IPS-15b (cell line): ENCODE data around the gene SASH1.

Experiments
- H3K27me3 ChIP-seq: one replicate; pipeline ENCODE4 v1.6.1; 2013; ENCODE audit warnings: low read length; ENCODE audit not compliant: control insufficient read depth, insufficient read depth
- H3K36me3 ChIP-seq: one replicate; pipeline ENCODE4 v1.6.1; 2013; ENCODE audit warnings: low read length; ENCODE audit not compliant: control insufficient read depth, insufficient read depth
- H3K4me1 ChIP-seq: one replicate; pipeline ENCODE4 v1.6.1; 2013; ENCODE audit warnings: mild to moderate bottlenecking, low read length; ENCODE audit not compliant: control insufficient read depth, insufficient read depth
- H3K4me3 ChIP-seq: one replicate; pipeline ENCODE4 v1.5.1; 2013; ENCODE audit warnings: low read depth, low read length
- H3K9ac ChIP-seq: one replicate; pipeline ENCODE4 v1.6.1; 2013; ENCODE audit warnings: low read depth, mild to moderate bottlenecking, low read length
- H3K9me3 ChIP-seq: one replicate; pipeline ENCODE4 v1.6.1; 2013; ENCODE audit warnings: mild to moderate bottlenecking, low read length; ENCODE audit not compliant: control insufficient read depth, insufficient read depth

The SASH1 gene

DNA sequence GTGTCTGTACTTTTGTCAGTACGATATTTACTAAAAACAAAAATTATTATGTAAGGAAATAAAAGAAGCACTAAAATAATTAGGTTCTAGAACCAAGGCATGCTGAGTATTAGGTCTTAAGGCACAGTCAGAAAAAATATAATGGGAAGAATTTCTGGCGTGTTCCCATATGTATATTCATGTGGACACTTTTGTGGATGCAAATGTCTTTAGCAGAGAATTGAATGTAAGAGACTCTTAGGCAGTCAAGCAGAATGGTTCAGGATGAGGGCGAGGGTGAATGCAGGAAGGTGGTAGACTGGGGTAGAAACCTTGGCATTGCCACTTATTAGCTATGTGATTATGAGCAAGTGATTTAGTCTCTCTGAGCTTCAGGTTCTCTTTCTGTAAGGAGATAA, 71.5 kb downstream of the SASH1 start:
- H3K4me1 ChIP-seq: peaks cover 12% of the 10 kb centered on the region
- no peaks in the 10 kb centered on the region for H3K9me3 ChIP-seq
- H3K36me3 ChIP-seq: no peaks in the 10 kb centered on the region
- H3K9ac ChIP-seq: no peak overlapping the region
- H3K27me3 ChIP-seq: no peaks in the 10 kb centered on the region
- H3K4me3 ChIP-seq: no peak overlapping the region

DNA sequence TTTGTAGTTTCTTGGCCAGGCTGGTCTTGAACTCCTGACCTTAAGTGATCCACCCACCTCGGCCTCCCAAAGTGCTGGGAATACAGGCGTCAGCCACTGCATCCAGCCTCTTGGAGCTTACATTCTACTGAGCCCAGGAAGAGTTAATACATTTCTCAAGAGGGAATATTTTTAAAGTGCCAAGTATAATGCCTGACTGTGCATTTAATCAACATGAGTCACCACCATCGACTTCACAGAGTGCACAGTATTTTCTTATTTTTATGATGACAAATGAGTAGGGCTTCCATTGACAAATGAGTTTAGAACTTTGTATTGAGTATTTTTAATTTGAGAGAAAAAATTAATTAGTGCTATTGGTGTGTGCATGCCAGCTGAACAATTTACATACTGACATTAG, 72.2 kb downstream of the SASH1 start:
- Histone ChIP-seq H3K4me1 (peaks cover 12% of the 10 kb centered on the region), H3K9me3 (no peaks in the 10 kb centered on the region), H3K9ac (no peak overlapping the region), H3K4me3 (no peak overlapping the region), H3K27me3 (no peaks in the 10 kb centered on the region), H3K36me3 (no peaks in the 10 kb centered on the region)

DNA sequence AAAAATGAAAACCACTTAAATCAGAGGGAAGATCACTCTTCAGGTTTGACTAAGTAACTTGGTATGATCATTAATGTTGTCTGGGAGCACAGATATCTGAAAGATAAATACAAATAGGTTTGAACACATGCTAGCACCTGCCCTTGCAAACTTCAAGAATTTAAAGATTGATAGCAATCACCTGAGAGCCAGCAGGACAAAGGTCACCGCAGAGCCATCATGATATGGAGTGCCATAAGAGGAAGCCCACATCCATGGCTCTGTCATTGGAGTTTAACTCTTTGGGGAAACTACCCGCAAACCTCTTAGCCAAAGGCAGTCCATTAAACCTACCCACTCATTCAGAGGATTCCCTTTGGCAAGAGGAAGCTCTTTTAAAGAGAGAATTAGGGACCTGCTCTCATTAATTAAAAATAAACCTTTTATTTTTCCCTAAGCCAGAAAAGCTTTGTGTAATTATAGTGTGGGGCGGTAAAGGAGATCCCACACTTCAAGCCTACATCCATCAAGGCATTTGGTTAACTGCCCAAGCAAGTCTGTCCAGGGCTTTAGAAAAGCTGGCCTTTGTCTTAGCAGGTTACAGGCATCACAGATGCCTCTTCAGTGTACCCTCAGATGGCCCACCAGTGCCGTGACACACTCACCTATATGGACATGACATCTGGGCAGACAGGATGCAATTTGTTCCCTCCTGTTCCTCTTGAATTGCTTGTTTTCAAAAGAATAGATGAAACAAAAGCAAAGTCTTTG, 73.0 kb downstream of the SASH1 start:
- Histone ChIP-seq H3K4me3 (no peak overlapping the region), H3K27me3 (no peaks in the 10 kb centered on the region), H3K4me1 (peaks cover 12% of the 10 kb centered on the region), H3K36me3 (no peaks in the 10 kb centered on the region), H3K9ac (no peak overlapping the region), H3K9me3 (no peaks in the 10 kb centered on the region)

DNA sequence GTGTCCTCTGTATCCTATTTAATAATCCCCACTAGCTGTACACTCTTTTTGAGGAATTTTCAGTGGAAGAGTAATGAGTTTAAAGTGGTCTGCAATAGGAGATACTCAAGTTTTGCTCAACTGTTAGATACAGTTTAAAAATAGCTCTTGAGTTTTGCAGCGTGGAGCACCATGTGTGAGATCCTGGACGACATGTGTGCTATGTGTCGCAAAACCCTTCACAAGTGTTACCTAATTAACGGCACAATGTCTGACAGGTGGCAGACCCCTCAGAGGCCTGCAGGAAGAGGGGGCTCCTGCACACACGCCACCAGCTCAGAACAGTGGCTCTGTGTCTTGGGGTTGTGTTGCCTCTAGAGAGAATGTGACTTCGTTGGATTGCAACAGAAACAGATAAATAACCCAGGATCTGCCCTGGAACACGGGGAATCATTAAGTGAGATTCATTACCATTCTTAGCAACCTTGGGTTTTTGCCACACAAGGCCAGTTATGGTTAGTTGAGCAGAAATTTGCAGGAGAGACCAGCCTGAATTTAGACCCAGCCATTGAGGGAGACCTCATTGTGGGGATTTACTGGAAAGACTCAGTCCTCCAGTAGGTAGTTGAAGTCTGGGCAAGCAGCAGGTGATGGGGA, 73.8 kb downstream of the SASH1 start:
- Histone ChIP-seq H3K4me1 (peaks cover 12% of the 10 kb centered on the region), H3K27me3 (no peaks in the 10 kb centered on the region), H3K9me3 (no peaks in the 10 kb centered on the region), H3K9ac (no peak overlapping the region), H3K4me3 (no peak overlapping the region), H3K36me3 (no peaks in the 10 kb centered on the region)

DNA sequence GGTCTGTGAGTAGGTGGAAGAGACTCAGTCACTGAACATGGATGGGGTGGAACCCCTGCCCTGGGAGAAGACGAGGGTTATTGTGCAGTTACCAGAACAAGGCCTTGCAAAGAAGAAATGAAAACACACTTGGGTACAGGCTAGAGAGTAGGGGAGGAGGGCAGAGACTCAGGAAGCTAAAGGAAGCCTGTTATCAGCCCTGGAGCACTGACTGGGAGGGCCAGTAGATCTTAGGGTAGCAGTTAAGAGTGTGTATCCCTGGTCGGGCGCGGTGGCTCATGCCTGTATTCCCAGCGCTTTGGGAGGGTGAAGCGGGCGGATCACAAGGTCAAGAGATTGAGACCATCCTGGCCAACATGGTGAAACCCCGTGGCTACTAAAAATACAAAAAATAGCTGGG, 74.4 kb downstream of the SASH1 start:
- peaks cover 12% of the 10 kb centered on the region for H3K4me1 ChIP-seq
- no peaks in the 10 kb centered on the region for H3K27me3 ChIP-seq
- H3K36me3 ChIP-seq: no peaks in the 10 kb centered on the region
- no peaks in the 10 kb centered on the region for H3K9me3 ChIP-seq
- no peak overlapping the region for H3K4me3 ChIP-seq
- H3K9ac ChIP-seq: no peak overlapping the region

DNA sequence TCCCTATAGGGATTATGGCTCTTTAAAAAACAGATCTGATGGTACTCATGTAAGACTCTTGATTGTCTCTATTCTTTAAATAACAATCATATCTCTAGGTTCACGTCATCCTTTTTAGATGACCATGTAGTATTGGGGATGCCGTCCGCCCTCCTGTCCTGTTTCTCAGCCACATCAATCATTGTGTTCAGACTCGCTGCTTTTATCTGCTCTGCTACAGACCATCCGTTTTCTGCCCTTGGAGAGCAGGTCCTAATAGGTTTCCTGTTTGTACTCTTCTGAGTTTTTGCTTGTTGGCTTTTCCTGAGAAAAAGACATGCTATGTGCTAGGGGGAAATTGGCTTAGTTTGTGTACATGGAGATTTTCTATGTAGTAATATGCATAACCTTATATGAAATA, 76.8 kb downstream of the SASH1 start:
- no peak overlapping the region for H3K4me3 ChIP-seq
- no peaks in the 10 kb centered on the region for H3K9me3 ChIP-seq

DNA sequence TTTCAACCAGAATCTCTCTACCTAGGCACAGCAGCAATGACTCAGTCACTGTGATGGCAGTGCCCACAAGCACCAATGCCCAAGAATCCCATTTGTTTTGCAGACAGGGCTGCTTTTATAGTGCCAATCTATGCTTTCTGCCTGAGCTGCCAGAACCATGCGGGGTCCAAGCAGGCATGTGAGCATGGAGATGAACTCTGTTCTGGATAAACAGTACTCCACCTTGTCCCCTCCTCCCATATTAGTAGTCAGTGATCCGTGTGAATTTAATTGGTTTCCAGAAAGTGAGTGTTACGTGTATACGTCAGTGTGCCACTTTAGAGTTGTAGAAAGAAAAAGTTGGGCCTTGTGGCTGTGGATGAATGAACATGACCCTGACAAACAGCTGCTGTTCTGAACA, 79.4 kb downstream of the SASH1 start:
- Histone ChIP-seq H3K9ac (no peak overlapping the region), H3K27me3 (no peaks in the 10 kb centered on the region), H3K36me3 (no peaks in the 10 kb centered on the region), H3K4me1 (no peaks in the 10 kb centered on the region), H3K9me3 (no peaks in the 10 kb centered on the region), H3K4me3 (no peak overlapping the region)

More for the DNA sequence above, 76.8 kb downstream of the SASH1 start:
- Histone ChIP-seq H3K4me1 (no peaks in the 10 kb centered on the region), H3K27me3 (no peaks in the 10 kb centered on the region), H3K9ac (no peak overlapping the region), H3K36me3 (no peaks in the 10 kb centered on the region)

DNA sequence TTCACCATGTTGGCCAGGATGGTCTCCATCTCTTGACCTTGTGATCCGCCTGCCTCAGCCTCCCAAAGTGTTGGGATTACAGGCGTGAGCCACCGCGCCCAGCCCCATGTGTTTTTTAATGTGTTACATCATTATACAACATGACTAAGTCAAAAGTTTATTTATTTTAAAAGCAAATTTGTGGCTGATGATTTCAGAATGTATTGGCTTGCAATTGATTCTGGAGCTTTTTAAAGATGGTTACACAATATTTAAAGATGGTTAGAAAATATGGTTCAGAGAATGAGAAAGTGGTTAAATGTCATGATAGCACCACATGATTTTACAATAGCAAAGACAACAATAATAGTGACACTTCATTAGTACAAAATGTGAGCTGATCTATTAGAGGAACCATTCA, 80.5 kb downstream of the SASH1 start:
- no peaks in the 10 kb centered on the region for H3K36me3 ChIP-seq
- H3K4me1 ChIP-seq: no peaks in the 10 kb centered on the region
- no peaks in the 10 kb centered on the region for H3K9me3 ChIP-seq
- H3K9ac ChIP-seq: no peak overlapping the region
- no peaks in the 10 kb centered on the region for H3K27me3 ChIP-seq
- H3K4me3 ChIP-seq: no peak overlapping the region

DNA sequence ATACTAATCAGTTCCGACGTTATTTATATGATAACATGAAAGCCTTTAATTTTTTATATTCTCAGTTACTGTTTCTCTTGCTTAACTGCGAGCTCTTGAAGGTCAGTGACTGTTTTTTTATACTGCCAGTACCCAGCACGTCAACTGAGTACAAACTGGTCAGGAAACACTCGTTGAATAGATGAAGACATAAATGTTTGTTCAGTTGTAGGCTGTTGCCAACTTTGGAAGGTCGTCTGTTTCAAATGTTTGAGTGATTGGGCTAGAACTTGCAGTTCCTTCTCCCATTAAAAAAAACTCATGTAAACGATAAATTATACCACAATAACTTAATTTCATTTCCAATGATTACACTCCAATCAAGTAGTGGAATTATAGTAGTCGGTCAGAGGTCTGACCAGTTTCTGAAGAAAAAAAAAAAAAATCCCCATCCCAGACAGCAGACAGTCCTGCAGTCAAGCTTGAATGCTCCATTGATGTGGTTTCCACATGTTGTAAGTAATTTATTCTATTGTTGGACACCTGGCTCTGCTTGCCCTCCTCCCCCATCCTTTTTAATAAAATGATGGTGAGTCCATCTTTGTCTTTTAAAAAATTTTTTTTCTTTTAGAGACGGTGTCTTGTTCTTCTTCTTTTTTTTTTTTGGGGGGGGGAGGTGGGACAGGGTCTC, 81.1 kb downstream of the SASH1 start:
- H3K9ac ChIP-seq: no peak overlapping the region
- no peaks in the 10 kb centered on the region for H3K36me3 ChIP-seq
- H3K4me1 ChIP-seq: no peaks in the 10 kb centered on the region
- no peaks in the 10 kb centered on the region for H3K9me3 ChIP-seq
- no peak overlapping the region for H3K4me3 ChIP-seq
- no peaks in the 10 kb centered on the region for H3K27me3 ChIP-seq

DNA sequence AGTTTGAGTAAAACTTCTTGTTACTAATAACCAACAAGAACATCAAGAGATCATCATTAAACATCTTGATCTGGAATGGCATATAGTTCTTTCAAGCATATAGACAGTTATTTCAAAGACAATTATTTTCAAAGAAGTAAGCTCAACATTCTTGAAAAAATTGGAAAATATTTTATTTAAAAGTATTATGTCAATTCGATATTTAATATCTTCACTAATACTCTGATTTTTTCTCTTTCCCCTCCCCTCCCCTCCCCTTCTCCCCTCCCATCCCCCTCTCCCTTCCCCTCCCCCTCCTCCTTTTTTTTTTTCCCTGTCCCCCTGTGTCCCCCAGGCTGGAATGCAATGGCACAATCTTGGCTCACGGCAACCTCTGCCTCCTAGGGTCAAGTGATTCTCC, 82.8 kb downstream of the SASH1 start:
- Histone ChIP-seq H3K4me1 (no peaks in the 10 kb centered on the region), H3K9me3 (no peaks in the 10 kb centered on the region)

DNA sequence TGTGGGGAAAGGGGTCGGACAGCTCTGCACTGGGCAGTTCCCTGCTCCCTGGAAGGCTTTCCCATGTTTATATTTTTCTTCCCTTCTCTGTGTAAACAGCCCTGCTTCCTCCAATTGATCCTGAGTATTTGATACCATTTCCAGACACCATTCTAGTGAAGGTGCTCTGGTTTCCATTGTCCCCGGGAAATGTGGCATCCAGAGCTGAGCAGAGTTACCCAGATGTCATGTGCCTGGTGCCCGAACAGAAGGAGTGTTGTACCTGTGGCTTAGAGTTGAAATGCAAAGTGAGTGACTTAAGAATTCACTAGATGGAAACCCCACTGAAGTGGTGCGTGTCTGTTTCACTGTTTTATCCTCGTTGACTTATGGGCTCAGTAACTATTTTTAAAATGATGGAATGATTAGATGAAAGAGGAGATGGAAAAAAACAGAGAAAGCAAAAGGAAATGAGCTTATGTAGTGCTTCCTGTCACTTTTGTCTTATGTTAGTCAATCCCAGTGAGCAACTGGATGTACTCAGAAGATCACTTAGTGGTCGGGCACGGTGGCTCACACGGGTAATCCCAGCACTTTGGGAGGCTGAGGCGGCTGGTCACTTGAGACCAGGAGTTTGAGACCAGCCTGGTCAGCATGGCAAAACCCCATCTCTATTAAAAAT, 83.8 kb downstream of the SASH1 start:
- Histone ChIP-seq H3K9me3 (no peaks in the 10 kb centered on the region), H3K9ac (no peak overlapping the region), H3K36me3 (no peaks in the 10 kb centered on the region), H3K4me1 (no peaks in the 10 kb centered on the region), H3K4me3 (no peak overlapping the region), H3K27me3 (no peaks in the 10 kb centered on the region)

More for the DNA sequence above, 82.8 kb downstream of the SASH1 start:
- Histone ChIP-seq H3K4me3 (no peak overlapping the region), H3K27me3 (no peaks in the 10 kb centered on the region), H3K36me3 (no peaks in the 10 kb centered on the region), H3K9ac (no peak overlapping the region)
